Dermis lymphatic vessel endothelial cell (primary cell): ENCODE results near the gene PEX6. TPM values are rescaled to one million over a fixed set of nuclear protein-coding genes. Genes with fewer than 3 reads are reported as not detected.

Experiments used
- total RNA-seq: library from RNA; depleted of rRNA; stranded (reverse); fragments of >200 nt; gene quantifications from 2 replicates; pipeline ENCODE4 v1.2.1, GENCODE V29; 2014

The PEX6 gene
- 11.8 and 28.6 TPM in 2 replicates for total RNA-seq

GRCh38 chr6:42978839-42979522 is at the start of gene PEX6:
PEX6 (minus strand) TSS chr6:42979181; CDS start chr6:42979150, 31 bp downstream.

DNA sequence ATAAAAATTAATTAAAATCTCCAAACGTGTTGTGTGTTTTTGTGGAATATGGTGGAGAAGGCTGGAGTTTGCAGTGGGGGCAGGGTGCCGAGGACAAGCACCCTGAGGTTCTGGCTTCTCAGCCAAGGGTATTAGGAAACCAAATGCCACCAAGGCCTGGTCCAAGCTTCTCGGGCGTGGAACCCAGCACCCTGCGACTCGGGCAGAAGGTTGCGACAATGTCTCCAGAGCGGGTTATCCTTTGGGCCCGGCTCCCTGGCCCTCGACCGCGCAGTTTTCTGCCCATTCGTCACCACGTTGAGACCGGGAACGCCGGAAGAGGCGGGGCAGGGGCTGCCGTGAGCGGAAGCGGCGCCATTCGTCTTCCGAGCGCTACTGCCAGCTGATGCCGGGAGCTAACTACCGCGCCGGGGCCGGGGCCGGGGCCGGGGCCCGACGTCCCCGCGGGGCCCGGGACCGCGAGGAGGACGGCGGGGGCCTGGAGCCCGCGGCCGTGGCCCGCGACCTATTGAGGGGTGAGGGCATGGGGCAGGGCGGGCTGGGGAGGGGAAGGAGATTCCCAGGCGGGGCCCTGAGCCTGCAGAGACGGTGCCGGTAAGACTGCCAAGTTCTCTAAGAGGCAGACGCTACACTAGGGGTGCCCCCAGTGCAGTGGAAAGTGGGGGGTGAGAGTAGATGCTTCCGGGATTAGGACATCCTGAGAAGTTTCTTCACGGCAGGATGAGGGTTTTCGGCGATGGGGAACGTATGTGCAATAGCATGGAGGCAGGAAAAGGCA is 42.5 kb upstream of the PEX6 start, which contains the start of gene RRP36:
Gene RRP36, plus strand, starts transcription at position 354 of the 778 bp plus-strand sequence. Its CDS starts 32 bp downstream, at position 386.

DNA sequence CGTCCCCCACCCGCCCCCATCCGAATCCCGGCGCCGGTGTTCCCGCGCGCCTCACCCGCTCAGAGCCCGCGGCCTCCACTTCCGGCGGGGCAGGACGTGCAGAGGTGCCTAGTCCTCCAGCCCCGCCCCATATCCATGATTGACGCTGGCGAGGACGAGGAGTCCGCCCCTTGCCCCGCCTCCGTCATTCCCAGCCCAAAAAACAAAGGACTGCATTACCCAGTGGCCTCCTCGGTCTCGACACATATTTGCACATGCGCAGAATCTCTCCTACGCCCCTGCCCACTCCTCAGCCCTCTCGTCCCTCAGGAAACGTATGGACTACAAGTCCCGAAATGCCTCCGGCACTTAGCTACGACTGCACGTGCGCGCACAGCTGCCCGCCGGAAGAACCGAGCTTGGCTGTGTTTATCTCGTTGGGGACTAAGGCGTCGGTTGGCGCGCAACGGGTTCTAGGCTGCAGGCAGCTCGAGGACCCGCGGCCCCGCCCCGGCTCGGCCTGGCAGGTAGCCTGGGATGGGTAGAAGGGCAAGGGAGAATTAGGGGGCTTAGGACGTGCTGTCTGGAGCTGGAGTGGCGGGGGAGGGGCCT is 35.0 kb upstream of the PEX6 start, which contains the start of the genes KLHDC3 and MEA1:
Gene KLHDC3, plus strand, starts transcription at position 407 of the 591 bp plus-strand sequence. CDS start 2,944 bp downstream, outside the sequence.
Gene MEA1, minus strand, starts transcription at position 104 of the 591 bp plus-strand sequence. CDS start 133 bp downstream, outside the sequence.

GRCh38 chr6:42984001-42984923 is 5.3 kb upstream of the PEX6 start, which contains the start of gene PPP2R5D:
PPP2R5D (plus strand) TSS chr6:42984570; CDS start chr6:42984678, 108 bp downstream.

GRCh38 chr6:42960243-42961019 is 18.6 kb downstream of the PEX6 start, which contains the start of gene GNMT:
GNMT (plus strand) TSS chr6:42960754; CDS start chr6:42960768, 14 bp downstream.

GRCh38 chr6:42928986-42929820 is 49.8 kb downstream of the PEX6 start, which contains the start of gene CNPY3:
CNPY3 (plus strand) TSS chr6:42929480; CDS start chr6:42929571, 91 bp downstream.

DNA sequence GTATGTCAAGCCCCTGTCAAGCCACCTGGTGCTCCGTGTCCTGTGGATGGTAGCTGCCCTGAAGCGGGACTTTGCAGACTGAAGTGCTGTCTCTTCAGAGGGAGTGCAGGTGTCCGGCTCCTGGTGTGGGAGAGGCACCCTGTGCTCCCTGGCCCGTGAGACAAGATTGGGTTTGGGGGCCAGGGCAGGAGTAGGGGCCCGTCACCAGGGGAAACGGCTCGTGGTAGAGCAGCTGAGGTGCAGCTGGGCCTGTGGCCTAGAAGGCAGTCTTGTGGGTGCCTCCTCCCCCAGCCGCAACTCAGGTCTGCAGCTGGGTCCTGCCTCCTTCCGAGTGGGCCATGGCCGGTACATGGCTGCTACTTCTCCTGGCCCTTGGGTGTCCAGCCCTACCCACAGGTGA is 63.2 kb downstream of the PEX6 start, which contains the start of gene PTCRA:
Gene PTCRA, plus strand, starts transcription at position 322 of the 400 bp plus-strand sequence. Its CDS starts 17 bp downstream, at position 339.

Other genes with a start within 250 kb of the PEX6 start
- gene TBCC, start 233.1 kb downstream of the PEX6 start, total RNA-seq = 35.8 and 37.0 TPM in 2 replicates
- gene BICRAL, start 197.1 kb downstream of the PEX6 start, total RNA-seq = 5.1 and 5.8 TPM in 2 replicates
- gene RPL7L1, start 99.6 kb downstream of the PEX6 start, total RNA-seq = 96.3 and 122 TPM in 2 replicates
- 0.17 TPM in 1 of 2 replicates, not detected in the other for gene PTCRA, start 63.1 kb downstream of the PEX6 start, total RNA-seq
- 24.3 and 29.0 TPM in 2 replicates for gene CNPY3, start 49.7 kb downstream of the PEX6 start, total RNA-seq
- gene GNMT, start 18.4 kb downstream of the PEX6 start, total RNA-seq = 0.11 and 0.17 TPM in 2 replicates
- gene PPP2R5D, start 5.4 kb upstream of the PEX6 start, total RNA-seq = 22.3 and 31.3 TPM in 2 replicates
- gene MEA1, start 34.8 kb upstream of the PEX6 start, total RNA-seq = 36.4 and 37.4 TPM in 2 replicates
- gene KLHDC3, start 35.1 kb upstream of the PEX6 start, total RNA-seq = 134 and 141 TPM in 2 replicates
- 73.8 and 80.4 TPM in 2 replicates for gene RRP36, start 42.4 kb upstream of the PEX6 start, total RNA-seq
- 18.4 and 23.4 TPM in 2 replicates for gene CUL7, start 74.7 kb upstream of the PEX6 start, total RNA-seq
- gene MRPL2, start 80.3 kb upstream of the PEX6 start, total RNA-seq = 11.3 and 11.5 TPM in 2 replicates
- gene KLC4, start 80.5 kb upstream of the PEX6 start, total RNA-seq = 16.5 and 17.2 TPM in 2 replicates
- gene PTK7, start 97.1 kb upstream of the PEX6 start, total RNA-seq = 28.2 and 39.6 TPM in 2 replicates
- 11.8 TPM in 2 replicates for gene SRF, start 192.1 kb upstream of the PEX6 start, total RNA-seq
- 16.9 and 17.9 TPM in 2 replicates for gene CUL9, start 203.0 kb upstream of the PEX6 start, total RNA-seq